Right renal pelvis (tissue), 4 donors: ENCODE data around the gene ODF4. TPM values are rescaled to one million over a fixed set of nuclear protein-coding genes. Genes with fewer than 3 reads are reported as not detected.
"Not testable (repeated sequence)": the region's sequence is repeated elsewhere in the genome, so short reads cannot be mapped to it uniquely, and the experiment has no call there.

Experiments
- DNase-seq, 4 donors: peaks; one replicate each; pipeline ENCODE4 v3.0.0-alpha.2; 2013; ENCODE audit warnings: low read depth in 4 of 4, low spot score in 3 of 4, missing footprints in 1 of 4
- polyA plus RNA-seq, 4 donors: library from polyadenylated mRNA; unstranded; fragments of 120-200 nt; gene quantifications; one replicate each; pipeline ENCODE4 v1.2.1, GENCODE V29; 2013; ENCODE audit not compliant: insufficient read length in 4 of 4

The ODF4 gene
- polyA plus RNA-seq, 4 donors: not detected

GRCh38 chr17:8324923-8325322 lies 14.7 kb upstream of the ODF4 start:
- DNase-seq: no peak

DNA sequence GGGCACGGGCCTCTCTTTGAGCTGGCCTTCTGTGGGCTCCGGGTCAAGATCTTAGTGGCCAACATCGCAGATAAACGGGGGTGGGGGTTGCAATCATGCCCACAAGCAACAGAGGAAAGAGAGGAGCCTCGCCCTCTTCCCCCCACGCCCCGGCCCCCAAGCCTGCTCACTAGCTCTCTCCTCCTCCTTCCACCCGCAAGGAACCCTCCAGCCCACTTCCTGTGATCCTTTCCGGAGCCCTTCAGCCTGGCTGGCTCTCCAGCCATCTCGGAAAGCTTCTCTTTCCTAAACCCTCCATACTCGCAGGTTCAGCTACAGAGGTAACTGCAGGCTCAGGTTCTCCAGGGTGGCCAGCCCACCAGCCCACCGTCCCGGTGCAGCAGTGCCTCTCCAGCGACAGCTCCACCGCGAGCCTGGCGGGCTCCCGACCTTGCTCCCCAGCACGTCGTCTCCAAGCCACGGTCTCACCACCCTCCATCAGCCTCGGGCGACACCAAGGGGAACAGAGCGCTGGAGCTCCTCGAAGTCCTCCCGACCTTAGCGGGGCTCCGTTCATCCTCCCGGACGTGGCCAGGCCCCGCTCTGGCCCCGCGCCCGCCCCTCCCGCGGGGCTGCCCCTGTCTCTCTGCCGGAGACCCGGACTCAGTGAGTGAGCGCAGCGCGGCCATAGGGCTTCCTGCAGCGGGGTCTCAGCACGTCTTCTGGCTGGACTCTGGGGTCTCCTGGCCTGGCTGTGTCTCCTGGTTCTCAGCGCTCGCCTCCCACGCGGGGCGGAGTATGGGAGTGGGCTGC lies 12.9 kb upstream of the ODF4 start:
- peak in 2 of 4 donors; percentile 46 to 58 for DNase-seq

- no peak for DNase-seq
Measured at GRCh38 chr17:8327303-8327649, 12.4 kb upstream of the ODF4 start.

GRCh38 chr17:8332128-8332527 lies 7.5 kb upstream of the ODF4 start:
- no peak for DNase-seq

- DNase-seq: no peak
Measured at GRCh38 chr17:8332688-8333087, 7.0 kb upstream of the ODF4 start.

DNA sequence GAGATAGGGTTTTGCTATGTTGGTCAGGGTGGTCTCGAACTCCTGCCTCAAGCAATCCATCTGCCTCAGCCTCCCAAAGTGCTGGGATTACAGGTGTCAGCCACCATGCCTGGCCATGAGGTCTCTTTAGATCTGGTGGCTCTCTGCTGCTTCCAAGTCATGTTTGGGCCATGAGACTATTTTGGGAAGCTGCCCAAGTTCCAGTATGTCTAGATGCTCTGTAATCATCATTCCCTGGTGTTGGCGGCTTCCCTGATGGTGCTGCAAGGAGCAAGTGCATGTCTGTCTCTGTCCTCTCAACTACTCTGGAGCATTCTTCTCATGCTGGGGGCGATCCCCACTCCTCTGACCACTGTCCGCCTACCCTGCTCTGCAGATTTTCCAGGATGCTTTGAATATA lies 6.4 kb upstream of the ODF4 start:
- DNase-seq: no peak

DNA sequence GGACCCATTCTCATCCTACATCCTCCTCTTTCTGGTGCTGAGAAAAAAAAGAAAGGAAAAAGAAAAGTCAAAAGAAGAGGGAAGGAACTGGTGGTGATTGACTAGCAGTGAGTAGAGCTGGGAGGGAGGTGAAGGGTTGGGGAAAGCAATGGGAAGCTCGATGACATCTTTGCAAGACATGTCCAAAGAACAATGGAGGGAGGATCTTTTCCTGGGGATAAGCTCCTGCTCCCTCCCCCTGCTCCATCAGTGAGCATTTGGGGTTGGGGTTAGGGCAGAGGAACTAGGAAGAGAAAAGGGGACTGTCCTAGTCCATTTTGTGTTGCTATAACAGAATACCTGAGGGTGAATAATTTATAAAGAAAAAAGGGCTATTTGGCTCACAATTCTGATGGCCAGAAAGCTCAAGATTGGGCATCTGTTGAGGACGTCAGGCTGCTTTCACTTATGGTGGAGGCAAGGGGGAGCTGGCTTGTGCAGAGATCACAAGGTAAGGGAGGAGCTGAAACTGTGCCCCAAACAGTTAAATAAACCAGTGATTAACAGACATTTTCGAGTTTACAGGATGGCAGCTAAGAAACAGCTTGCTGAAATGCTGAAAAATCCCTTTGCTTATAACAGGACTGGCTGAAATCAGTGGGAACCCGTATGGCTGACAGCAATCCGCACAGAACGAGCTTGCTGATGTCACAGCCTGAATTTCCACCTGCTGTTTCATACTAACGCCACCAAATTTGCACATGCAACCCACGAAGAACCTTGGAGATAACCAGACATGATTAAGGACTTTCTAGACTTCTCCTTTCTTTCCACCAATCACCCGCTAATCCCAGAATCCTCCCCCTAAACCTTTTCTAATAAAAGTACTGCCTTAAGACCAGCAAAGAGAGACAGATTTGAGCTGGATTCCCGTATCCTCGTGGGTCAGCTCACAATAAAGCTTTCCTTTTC lies 1.6 kb upstream of the ODF4 start:
- DNase-seq: no peak

DNA sequence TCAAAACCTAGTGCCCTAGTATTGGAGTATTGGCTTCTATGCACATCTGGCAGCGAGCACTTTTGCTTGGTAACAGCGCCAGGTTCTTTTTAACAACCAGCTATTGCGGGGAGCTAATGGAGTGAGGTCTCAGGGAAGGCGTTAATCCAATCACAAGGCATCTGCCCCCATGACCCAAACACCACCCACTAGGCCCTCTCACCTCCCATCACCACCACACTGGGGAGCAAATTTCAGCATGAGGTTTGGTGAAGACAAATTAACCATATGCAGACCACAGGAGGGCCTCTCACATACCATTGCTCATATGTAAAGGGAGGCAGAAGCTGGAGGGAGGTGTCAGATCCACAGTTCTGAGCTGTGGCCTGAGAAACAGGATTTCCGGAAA lies 893 bp upstream of the ODF4 start:
- DNase-seq: no peak

GRCh38 chr17:8341456-8341855 lies 1.8 kb downstream of the ODF4 start:
- DNase-seq: no peak

- no peak for DNase-seq
Measured at GRCh38 chr17:8345052-8345690, 5.5 kb downstream of the ODF4 start.

DNA sequence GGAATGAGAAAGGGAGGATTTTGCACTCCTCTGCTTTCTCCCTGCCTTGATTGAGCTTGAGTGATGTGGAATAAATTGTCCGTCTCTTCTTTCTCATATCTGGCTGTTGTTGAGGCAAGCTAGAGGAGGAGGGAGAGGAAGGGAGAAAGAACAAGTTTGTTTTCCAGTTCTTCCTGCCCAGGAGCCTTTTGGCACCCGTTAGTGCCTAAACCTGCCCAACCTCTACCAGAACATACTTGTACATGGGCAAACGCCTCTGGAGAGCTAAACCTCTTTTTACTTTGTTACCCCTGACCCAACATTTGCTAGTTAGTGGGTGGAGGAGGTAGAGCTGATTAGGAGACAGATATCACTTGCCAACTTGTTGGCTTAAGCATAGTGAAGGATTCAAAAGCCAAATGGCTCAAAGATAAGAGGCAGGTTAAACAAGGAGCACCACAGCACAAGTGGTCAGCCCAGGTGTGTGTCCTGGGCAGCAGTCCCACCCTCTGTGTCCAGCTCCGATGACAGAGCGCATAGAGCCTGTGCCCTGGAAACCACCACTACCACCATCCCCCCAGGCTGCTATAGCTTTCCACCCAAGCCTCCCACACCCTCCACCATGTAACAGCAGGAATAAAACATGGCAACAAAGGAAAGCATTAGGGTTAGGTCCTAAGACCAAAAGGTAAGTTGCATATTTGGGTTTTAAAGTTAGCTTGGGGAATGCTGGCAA lies 6.5 kb downstream of the ODF4 start:
- no peak for DNase-seq

DNA sequence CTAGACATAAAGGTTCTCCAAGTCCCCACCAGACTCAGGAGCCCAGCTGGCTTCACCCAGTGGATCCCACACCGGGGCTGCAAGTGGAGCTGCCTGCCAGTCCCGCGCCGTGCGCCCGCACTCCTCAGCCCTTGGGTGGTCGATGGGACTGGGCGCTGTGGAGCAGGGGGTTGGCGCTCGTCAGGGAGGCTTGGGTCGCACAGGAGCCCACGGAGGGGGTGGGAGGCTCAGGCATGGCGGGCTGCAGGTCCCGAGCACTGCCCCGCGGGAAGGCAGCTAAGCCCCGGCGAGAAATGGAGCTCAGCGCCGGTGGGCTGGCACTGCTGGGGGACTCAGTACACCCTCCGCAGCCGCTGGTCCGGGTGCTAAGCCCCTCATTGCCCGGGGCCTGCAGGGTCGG lies 7.4 kb downstream of the ODF4 start:
- DNase-seq: not testable (repeated sequence)

DNA sequence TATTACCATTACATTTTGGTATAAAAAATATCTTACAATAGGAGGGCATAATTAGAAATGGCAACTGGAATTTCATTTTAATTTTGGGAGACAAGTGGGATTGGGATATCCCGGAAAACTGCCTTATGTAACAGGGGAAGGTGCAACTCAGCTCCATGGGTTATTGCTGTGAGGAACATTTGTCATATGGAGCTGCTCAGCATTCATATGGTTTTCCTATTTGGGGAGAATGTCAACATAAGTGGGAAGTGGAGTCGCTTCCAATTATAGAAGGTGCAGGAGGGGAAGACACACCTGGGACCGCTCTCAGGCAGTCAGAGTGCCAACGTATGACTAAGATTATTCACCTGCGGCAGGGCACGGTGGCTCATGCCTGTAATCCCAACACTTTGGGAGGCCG lies 10.7 kb downstream of the ODF4 start:
- no peak for DNase-seq

GRCh38 chr17:8353736-8354135 lies 14.1 kb downstream of the ODF4 start:
- DNase-seq: no peak

GRCh38 chr17:8354236-8354635 lies 14.6 kb downstream of the ODF4 start:
- no peak for DNase-seq

DNA sequence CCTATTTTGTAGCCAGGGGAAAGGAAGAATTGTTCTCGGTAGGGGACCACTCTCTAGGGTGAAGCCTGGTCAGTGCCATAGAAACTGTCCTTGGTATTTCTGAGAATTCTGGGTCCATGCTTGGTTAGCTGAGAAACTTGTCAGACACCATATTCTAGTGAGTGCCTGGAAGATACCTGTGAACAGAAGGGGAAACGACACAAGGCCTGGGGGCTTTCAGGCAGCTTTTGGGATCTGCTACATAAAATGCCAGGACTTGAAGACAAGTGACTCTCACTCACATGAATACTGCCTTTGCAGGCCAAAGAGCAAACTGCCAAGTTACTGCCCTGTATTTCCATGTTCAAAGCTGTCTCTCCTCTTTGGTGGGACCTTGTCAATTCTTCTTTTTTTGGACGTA lies 18.3 kb downstream of the ODF4 start:
- DNase-seq: no peak

DNA sequence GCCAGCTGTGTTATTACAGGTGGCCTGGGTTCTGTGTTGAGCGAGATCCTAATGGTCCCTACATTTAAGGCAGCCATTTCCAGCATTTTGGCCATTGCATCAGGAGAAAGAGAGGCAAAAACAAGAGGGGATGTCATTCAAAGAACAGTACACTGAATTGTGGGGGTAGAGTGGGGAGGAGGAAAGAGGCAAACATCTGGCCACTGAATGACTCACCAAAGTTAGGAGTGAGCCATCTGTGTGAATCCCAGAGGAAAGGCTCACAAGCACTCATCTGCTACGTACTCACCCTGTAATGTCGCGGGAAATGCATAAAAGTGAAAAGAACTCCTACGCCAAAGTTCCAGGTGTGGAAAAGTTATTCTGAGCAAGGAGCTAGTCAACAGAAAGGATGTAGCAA lies 20.1 kb downstream of the ODF4 start:
- peak in 1 of 4 donors; percentile 18 for DNase-seq

GRCh38 chr17:8360260-8360659 lies 20.6 kb downstream of the ODF4 start:
- no peak for DNase-seq

GRCh38 chr17:8360751-8361150 lies 21.1 kb downstream of the ODF4 start:
- no peak for DNase-seq

DNA sequence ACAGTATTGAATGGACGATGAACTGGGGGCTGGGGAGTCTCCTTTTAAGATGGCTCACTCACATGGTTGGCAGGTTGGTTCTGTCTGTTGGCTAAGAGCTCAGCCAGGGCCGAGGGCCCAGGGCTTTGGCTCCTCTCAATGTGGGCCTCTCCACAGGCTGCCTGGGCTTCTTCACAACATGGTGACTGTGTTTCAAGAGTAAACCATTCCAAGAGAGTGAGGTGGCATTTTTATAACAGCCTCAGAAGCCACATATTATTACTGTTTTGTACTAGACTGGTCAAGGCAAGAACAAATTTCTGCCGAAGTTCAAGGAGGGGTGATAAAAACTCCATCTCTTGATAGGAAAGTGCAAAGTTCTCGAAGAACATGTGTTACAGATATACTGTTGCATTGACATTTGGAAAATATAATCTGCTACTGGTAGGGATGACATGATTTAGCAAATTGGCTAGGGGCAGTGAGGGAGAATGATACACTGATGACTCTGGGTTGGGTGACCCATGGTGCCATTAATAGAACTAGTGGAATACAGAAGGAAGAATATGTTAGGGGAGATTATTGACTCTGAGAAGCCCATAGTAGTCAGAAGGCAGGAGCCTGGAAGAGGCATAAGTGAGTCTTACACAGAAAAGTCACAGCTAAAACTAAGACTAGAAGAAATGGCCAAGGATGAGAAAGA lies 23.2 kb downstream of the ODF4 start:
- no peak for DNase-seq
